K562 (cell line): ENCODE data around the gene FUBP3. TPM values are rescaled to one million over a fixed set of nuclear protein-coding genes. Genes with fewer than 3 reads are reported as not detected.
A peak's percentile ranks its signal among the peaks of the same experiment; 100 is the strongest.

ENCODE experiments used
- E2F3 ChIP-seq: fragments of 250-450 bp; sonication (Bioruptor Pico); IDR thresholded peaks from 2 replicates; pipeline ENCODE4 v1.4.0; 2020; ENCODE audit warnings: mild to moderate bottlenecking
- HDAC2 ChIP-seq: fragments of 450-650 bp; IDR thresholded peaks from 2 replicates; pipeline ENCODE4 v1.6.1; 2016; ENCODE audit warnings: mild to moderate bottlenecking
- JUN ChIP-seq, 2 experiments: sonication (generic) in 1 of 2; formaldehyde crosslinking in 1 of 2; IDR thresholded peaks; 2 replicates each; pipeline versions ENCODE4 v1.6.1 to v1.8.0; 2012 to 2022; ENCODE audit warnings: borderline replicate concordance in 2 of 2, mild to moderate bottlenecking in 2 of 2, improper control_type of control experiment in 1 of 2, low read depth in 1 of 2, low read length in 1 of 2, missing genetic modification reagents in 1 of 2
- MCM3 ChIP-seq: fragments of 450-650 bp; IDR thresholded peaks from 2 replicates; pipeline ENCODE4 v1.6.1; 2016
- NR1H2 ChIP-seq: sonication (generic); formaldehyde crosslinking; IDR thresholded peaks from 2 replicates; pipeline ENCODE4 v1.4.0; 2020; ENCODE audit warnings: mild to moderate bottlenecking, missing genetic modification reagents
- NR2F6 ChIP-seq: fragments of 450-650 bp; formaldehyde crosslinking; IDR thresholded peaks from 2 replicates; pipeline ENCODE4 v1.4.0; 2020; ENCODE audit warnings: mild to moderate bottlenecking
- PTTG1 ChIP-seq: fragments of 450-650 bp; IDR thresholded peaks from 2 replicates; pipeline ENCODE4 v1.6.1; 2016; ENCODE audit warnings: low read depth, mild to moderate bottlenecking, missing genetic modification characterization, missing compliant biosample characterization
- RBM17 ChIP-seq: fragments of 200-400 bp; formaldehyde crosslinking; IDR thresholded peaks from 2 replicates; pipeline ENCODE4 v1.6.1; 2017; ENCODE audit warnings: low read depth, mild to moderate bottlenecking, low read length, borderline replicate concordance
- SP2 ChIP-seq: IDR thresholded peaks from 2 replicates; pipeline ENCODE4 v1.6.1; 2011; ENCODE audit warnings: mild to moderate bottlenecking, low read depth, low read length, moderate library complexity; ENCODE audit not compliant: poor library complexity, severe bottlenecking; ENCODE audit errors: extremely low read depth
- ZNF277 ChIP-seq: fragments of 250-450 bp; sonication (Bioruptor Pico); IDR thresholded peaks from 2 replicates; pipeline ENCODE4 v1.8.0; 2022; ENCODE audit warnings: inconsistent platforms, mild to moderate bottlenecking, moderate library complexity, borderline replicate concordance
- ZNF507 ChIP-seq: conservative IDR thresholded peaks from 2 replicates; pipeline ENCODE4 v1.6.1; 2017; ENCODE audit warnings: missing genetic modification characterization, missing compliant biosample characterization
- polyA plus RNA-seq, 8 experiments: library from polyadenylated mRNA; depleted of rRNA in 4 of 8; stranded (reverse) in 5 of 8; unstranded in 3 of 8; fragments of >200 nt; fragmentation: Nextera tagmentation in 2 of 8; fragmentation: Illumina TruSeq in 1 of 8; extraction: Ambion mirVana in 2 of 8; extraction: Trizol in 1 of 8; gene quantifications; 2 replicates each; pipeline versions ENCODE4 v1.2.1 to v1.2.3, GENCODE V29; 2011 to 2014; ENCODE audit warnings: inconsistent platforms in 1 of 8, missing spikeins in 1 of 8
- total RNA-seq, 7 experiments: library from RNA; depleted of rRNA in 6 of 7; stranded (reverse); fragments of >200 nt in 6 of 7; fragmentation: Illumina TruSeq in 2 of 7; extraction: Trizol in 2 of 7; gene quantifications; 2 replicates each; pipeline versions ENCODE4 v1.2.1 to v1.2.3, GENCODE V29; 2011 to 2021; ENCODE audit warnings: low replicate concordance in 1 of 7
- TF ChIP-seq, protein P1 (sequence below): sonication (generic); formaldehyde crosslinking; IDR thresholded peaks from 2 replicates; pipeline ENCODE4 v1.8.0; 2023; ENCODE audit warnings: missing genetic modification reagents, mild to moderate bottlenecking, borderline replicate concordance
- TF ChIP-seq, protein P2 (sequence below), 2 experiments: fragments of 450-650 bp in 1 of 2; sonication (generic) in 1 of 2; formaldehyde crosslinking in 1 of 2; IDR thresholded peaks in 1 of 2; conservative IDR thresholded peaks in 1 of 2; 2 replicates each; pipeline versions ENCODE4 v1.6.1 to v1.8.1; 2016 to 2023; ENCODE audit warnings: mild to moderate bottlenecking in 2 of 2, moderate library complexity in 2 of 2, inconsistent platforms in 1 of 2, missing genetic modification reagents in 1 of 2
- TF ChIP-seq, protein P3 (sequence below): sonication (generic); formaldehyde crosslinking; IDR thresholded peaks from 2 replicates; pipeline ENCODE4 v1.8.0; 2022; ENCODE audit warnings: missing genetic modification reagents, mild to moderate bottlenecking, moderate library complexity, borderline replicate concordance
- TF ChIP-seq, protein P4 (sequence below): fragments of 250-450 bp; sonication (Bioruptor Pico); IDR thresholded peaks from 2 replicates; pipeline ENCODE4 v1.5.0; 2021; ENCODE audit warnings: mild to moderate bottlenecking, moderate library complexity

The FUBP3 gene
- total and polyA plus RNA-seq, 9 of the 15 experiments (the other 6 are each of a cell fraction or from before 2014, with no cell fraction given): 3.0 to 64.0 (median 48.1) TPM

- TF ChIP-seq, protein P1, sequence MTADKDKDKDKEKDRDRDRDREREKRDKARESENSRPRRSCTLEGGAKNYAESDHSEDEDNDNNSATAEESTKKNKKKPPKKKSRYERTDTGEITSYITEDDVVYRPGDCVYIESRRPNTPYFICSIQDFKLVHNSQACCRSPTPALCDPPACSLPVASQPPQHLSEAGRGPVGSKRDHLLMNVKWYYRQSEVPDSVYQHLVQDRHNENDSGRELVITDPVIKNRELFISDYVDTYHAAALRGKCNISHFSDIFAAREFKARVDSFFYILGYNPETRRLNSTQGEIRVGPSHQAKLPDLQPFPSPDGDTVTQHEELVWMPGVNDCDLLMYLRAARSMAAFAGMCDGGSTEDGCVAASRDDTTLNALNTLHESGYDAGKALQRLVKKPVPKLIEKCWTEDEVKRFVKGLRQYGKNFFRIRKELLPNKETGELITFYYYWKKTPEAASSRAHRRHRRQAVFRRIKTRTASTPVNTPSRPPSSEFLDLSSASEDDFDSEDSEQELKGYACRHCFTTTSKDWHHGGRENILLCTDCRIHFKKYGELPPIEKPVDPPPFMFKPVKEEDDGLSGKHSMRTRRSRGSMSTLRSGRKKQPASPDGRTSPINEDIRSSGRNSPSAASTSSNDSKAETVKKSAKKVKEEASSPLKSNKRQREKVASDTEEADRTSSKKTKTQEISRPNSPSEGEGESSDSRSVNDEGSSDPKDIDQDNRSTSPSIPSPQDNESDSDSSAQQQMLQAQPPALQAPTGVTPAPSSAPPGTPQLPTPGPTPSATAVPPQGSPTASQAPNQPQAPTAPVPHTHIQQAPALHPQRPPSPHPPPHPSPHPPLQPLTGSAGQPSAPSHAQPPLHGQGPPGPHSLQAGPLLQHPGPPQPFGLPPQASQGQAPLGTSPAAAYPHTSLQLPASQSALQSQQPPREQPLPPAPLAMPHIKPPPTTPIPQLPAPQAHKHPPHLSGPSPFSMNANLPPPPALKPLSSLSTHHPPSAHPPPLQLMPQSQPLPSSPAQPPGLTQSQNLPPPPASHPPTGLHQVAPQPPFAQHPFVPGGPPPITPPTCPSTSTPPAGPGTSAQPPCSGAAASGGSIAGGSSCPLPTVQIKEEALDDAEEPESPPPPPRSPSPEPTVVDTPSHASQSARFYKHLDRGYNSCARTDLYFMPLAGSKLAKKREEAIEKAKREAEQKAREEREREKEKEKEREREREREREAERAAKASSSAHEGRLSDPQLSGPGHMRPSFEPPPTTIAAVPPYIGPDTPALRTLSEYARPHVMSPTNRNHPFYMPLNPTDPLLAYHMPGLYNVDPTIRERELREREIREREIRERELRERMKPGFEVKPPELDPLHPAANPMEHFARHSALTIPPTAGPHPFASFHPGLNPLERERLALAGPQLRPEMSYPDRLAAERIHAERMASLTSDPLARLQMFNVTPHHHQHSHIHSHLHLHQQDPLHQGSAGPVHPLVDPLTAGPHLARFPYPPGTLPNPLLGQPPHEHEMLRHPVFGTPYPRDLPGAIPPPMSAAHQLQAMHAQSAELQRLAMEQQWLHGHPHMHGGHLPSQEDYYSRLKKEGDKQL (CRISPR knock-in tag): no peak
- TF ChIP-seq NR1H2: no peak
- TF ChIP-seq, protein P2, sequence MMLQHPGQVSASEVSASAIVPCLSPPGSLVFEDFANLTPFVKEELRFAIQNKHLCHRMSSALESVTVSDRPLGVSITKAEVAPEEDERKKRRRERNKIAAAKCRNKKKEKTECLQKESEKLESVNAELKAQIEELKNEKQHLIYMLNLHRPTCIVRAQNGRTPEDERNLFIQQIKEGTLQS (IDR thresholded peaks at IDR 0.05): peak; percentile 81
- TF ChIP-seq, protein P2 (CRISPR knock-in tag; conservative IDR thresholded peaks at IDR 0.05): no peak
- TF ChIP-seq, protein P3, sequence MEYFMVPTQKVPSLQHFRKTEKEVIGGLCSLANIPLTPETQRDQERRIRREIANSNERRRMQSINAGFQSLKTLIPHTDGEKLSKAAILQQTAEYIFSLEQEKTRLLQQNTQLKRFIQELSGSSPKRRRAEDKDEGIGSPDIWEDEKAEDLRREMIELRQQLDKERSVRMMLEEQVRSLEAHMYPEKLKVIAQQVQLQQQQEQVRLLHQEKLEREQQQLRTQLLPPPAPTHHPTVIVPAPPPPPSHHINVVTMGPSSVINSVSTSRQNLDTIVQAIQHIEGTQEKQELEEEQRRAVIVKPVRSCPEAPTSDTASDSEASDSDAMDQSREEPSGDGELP (CRISPR knock-in tag): no peak
- TF ChIP-seq NR2F6 (CRISPR knock-in tag): no peak
- TF ChIP-seq PTTG1 (tag): no peak
- no peak for TF ChIP-seq SP2
- TF ChIP-seq, protein P4, sequence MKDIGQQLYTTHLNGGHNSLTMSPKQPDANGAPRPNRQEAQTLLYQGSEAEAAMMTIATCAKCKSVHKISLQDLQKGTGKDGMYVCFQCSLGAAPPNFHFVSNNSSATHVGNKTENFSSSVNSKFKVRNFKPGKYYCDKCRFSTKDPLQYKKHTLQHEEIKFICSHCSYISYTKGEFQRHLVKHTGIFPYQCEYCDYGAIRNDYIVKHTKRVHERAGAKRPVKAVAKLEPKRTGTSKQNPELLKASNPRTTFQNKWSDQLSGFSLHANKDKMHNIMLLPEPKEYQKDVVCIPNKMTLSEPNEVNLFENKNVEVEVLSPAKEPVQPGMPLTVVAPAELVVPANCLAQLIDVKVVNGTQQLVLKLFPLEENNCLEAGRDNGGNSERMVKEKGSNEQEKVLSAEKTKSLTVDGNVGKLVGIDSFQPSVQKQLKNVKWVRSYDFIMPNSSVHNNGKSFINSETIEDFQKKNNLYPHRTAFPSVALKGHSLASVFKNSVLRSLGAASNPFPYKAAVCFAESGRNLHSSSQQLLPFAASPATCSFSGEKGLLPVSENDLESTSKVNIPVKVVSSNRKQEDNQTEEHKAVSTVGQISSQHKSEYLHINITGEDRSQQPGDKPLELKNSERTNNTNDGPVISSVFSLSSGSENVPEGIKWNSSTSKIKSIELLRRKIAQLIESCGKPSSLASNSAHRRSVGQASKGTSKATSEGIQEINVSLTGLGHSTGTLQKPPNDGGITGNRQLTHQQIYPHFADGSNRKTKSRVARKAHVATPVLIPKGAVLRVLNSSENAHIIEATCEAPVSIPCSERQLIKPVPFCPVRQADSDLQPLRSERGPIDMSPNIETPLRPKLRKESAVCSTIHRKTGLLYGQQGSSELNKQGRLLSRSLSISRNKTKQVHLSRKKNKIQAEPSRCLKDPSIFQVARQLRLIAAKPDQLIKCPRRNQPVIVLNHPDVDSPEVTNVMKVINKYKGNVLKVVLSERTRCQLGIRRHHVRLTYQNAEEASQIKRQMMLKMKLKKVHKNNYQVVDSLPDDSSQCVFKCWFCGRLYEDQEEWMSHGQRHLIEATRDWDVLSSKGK (CRISPR knock-in tag): no peak
- TF ChIP-seq ZNF507 (tag): no peak
- no peak for TF ChIP-seq ZNF277
- TF ChIP-seq MCM3: no peak
- TF ChIP-seq JUN (IDR thresholded peaks at IDR 0.05; ENCODE audit: borderline replicate concordance, low read depth, low read length): 0 out of 2 replicates have a peak, but pooled peaks have one; percentile 26
- no peak for TF ChIP-seq JUN (CRISPR knock-in tag; IDR thresholded peaks at IDR 0.05; ENCODE audit: borderline replicate concordance)
- no peak for TF ChIP-seq E2F3 (CRISPR knock-in tag)
- no peak for TF ChIP-seq HDAC2
- no peak for TF ChIP-seq RBM17
These were observed 9.2 kb upstream of the FUBP3 start (continued) for GRCh38 chr9:130570208-130570607.
